IPS-18a (cell line): ENCODE measurements around the gene SMAD4.

Source experiments
- H3K27ac ChIP-seq: one replicate; pipeline ENCODE4 v1.5.1; 2013; ENCODE audit warnings: low read length
- H3K27me3 ChIP-seq: one replicate; pipeline ENCODE4 v1.6.1; 2013; ENCODE audit warnings: mild to moderate bottlenecking, low read length; ENCODE audit not compliant: control insufficient read depth, insufficient read depth
- H3K36me3 ChIP-seq: one replicate; pipeline ENCODE4 v1.6.1; 2013; ENCODE audit warnings: low read depth, low read length; ENCODE audit not compliant: control insufficient read depth
- H3K4me1 ChIP-seq: one replicate; pipeline ENCODE4 v1.6.1; 2013; ENCODE audit warnings: low read depth, low read length; ENCODE audit not compliant: control insufficient read depth
- H3K4me3 ChIP-seq: one replicate; pipeline ENCODE4 v1.5.1; 2013; ENCODE audit warnings: low read length
- H3K9ac ChIP-seq: one replicate; pipeline ENCODE4 v1.6.1; 2013; ENCODE audit warnings: mild to moderate bottlenecking, low read length, moderate library complexity
- H3K9me3 ChIP-seq: one replicate; pipeline ENCODE4 v1.6.1; 2013; ENCODE audit warnings: low read depth, low read length; ENCODE audit not compliant: control insufficient read depth

Gene SMAD4

GRCh38 chr18:51028201-51028805, 1.7 kb upstream of the SMAD4 start:
- H3K27me3 ChIP-seq, result no peaks in the 10 kb centered on the region
- H3K4me1 ChIP-seq, result peaks cover 41% of the 10 kb centered on the region
- H3K36me3 ChIP-seq, result peaks cover 1% of the 10 kb centered on the region
- H3K27ac ChIP-seq, result no peak overlapping the region
- no peak overlapping the region for H3K9ac ChIP-seq
- no peaks in the 10 kb centered on the region for H3K9me3 ChIP-seq
- peak overlapping the region; percentile 77 for H3K4me3 ChIP-seq

- Histone ChIP-seq H3K9me3 (no peaks in the 10 kb centered on the region), H3K9ac (peak overlapping the region; percentile 70), H3K27me3 (no peaks in the 10 kb centered on the region), H3K4me3 (peak overlapping the region; percentile 77), H3K36me3 (peaks cover 5% of the 10 kb centered on the region), H3K27ac (peak overlapping the region; percentile 55), H3K4me1 (peaks cover 46% of the 10 kb centered on the region)
Measured at GRCh38 chr18:51029378-51029693, 677 bp upstream of the SMAD4 start.

DNA sequence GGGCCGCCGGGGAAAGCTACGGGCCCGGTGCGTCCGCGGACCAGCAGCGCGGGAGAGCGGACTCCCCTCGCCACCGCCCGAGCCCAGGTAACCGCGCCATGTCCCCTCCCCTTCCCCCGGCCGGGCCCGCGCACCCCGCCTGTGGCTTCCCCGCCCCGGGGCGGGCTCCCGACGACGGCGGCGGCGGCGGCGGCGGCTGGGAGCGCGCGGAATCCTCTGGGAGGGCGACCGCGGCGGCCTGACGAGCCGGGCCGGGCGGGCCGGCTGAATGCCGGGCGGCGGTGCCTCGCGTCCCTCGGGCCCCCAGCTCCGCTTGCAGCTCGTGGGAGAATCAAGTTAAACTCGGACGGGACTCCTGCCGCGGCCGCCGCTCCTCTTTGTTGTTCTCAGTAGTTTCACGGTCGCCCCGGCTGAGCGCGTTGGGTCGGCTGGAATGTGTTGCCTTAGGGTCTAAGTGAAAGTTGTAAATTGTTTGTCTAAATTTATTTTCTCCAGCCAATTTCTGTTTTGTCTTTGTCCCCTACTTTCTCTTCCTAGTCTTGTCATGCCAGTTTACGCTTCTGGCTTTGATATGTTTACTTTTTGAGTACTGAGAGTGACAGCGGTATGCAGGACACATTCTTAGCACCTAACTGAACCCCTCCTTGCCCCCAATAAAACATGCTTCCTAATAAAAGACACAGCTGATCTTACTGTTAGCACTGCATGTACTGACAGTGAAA, 685 bp downstream of the SMAD4 start:
- H3K27me3 ChIP-seq, result no peaks in the 10 kb centered on the region
- H3K36me3 ChIP-seq, result peaks cover 5% of the 10 kb centered on the region
- peak overlapping the region; percentile 49 for H3K27ac ChIP-seq
- H3K9ac ChIP-seq, result peak overlapping the region; percentile 78
- no peaks in the 10 kb centered on the region for H3K9me3 ChIP-seq
- H3K4me3 ChIP-seq, result peak overlapping the region; percentile 97
- peaks cover 46% of the 10 kb centered on the region for H3K4me1 ChIP-seq

GRCh38 chr18:51032193-51032592, 2.2 kb downstream of the SMAD4 start:
- Histone ChIP-seq H3K27me3 (no peaks in the 10 kb centered on the region), H3K4me1 (peaks cover 48% of the 10 kb centered on the region), H3K9me3 (no peaks in the 10 kb centered on the region), H3K36me3 (peaks cover 5% of the 10 kb centered on the region), H3K27ac (no peak overlapping the region), H3K4me3 (peak overlapping the region; percentile 97), H3K9ac (peak overlapping the region; percentile 78)

DNA sequence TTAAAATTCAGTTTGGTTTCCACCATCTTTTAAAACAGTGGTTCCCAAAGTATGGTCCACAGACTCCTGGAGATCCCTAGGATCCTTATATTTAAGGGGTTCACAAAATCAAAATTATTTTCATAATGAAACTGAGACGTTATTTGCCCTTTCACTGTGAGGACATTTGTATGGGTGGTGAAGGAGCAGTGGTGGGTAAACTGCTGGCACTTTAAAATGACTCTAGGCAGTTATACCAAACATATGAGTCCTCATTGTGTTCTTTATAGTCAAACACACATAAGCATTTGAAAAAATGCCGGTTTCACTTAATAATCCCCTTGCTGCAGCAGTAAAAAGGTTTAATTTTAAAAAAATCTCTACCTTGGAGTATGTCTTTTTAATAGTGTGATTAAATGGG, 7.2 kb downstream of the SMAD4 start:
- no peaks in the 10 kb centered on the region for H3K27me3 ChIP-seq
- peaks cover 33% of the 10 kb centered on the region for H3K4me1 ChIP-seq
- no peaks in the 10 kb centered on the region for H3K9me3 ChIP-seq
- no peak overlapping the region for H3K4me3 ChIP-seq
- H3K27ac ChIP-seq, result no peak overlapping the region
- H3K36me3 ChIP-seq, result peaks cover 5% of the 10 kb centered on the region
- H3K9ac ChIP-seq, result no peak overlapping the region

- Histone ChIP-seq H3K4me3 (no peak overlapping the region), H3K27me3 (no peaks in the 10 kb centered on the region), H3K4me1 (peaks cover 34% of the 10 kb centered on the region), H3K36me3 (peaks cover 5% of the 10 kb centered on the region), H3K9ac (no peak overlapping the region), H3K27ac (no peak overlapping the region), H3K9me3 (no peaks in the 10 kb centered on the region)
Measured at GRCh38 chr18:51038110-51038509, 8.1 kb downstream of the SMAD4 start.

DNA sequence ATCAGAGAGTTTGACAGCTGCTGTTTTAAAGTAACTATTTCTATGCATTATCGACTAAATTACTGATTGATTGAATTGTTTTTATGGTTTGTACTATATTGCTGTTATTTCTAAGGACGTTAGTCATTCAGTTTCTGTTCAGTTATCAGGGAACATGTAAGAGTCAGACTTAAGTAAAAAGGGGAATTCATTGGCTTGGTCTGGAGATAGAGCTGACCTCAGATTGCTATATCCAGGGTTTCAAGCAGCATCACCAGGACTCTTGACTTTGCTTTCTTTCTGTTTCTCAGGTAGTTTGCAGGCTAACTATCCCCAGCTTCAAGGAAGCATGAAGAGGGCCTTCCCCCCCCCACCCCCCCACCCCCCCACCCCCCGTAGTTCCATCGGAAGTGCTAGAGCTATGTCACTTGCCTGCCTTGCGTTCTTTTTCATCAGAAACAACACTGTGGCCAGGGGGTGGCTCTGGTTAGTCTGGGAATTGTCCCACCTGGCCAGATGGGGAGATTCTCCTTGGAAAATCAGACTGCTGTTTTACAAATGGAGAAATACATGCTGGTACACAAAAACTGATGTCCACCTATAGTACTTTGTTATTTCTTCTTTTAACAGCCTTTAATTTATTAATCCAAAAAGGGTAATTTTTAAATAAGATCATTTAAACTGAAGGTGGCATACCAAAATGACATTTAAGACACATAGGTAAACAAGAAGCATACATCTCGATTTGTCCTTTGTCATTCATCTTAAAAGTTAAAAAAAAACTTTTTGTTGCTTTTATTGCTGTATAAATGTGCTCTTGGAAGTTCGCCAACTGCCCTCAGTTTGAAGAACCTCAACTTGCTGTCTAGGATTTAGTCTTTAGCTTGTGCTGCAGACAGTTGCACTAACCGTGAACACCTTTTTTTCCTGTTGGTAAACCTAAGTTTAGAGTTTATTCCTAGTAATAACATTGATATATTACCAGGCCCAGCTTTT, 9.4 kb downstream of the SMAD4 start:
- Histone ChIP-seq H3K9ac (no peak overlapping the region), H3K36me3 (no peaks in the 10 kb centered on the region), H3K4me1 (peaks cover 32% of the 10 kb centered on the region), H3K27ac (no peak overlapping the region), H3K9me3 (no peaks in the 10 kb centered on the region), H3K4me3 (no peak overlapping the region), H3K27me3 (no peaks in the 10 kb centered on the region)

DNA sequence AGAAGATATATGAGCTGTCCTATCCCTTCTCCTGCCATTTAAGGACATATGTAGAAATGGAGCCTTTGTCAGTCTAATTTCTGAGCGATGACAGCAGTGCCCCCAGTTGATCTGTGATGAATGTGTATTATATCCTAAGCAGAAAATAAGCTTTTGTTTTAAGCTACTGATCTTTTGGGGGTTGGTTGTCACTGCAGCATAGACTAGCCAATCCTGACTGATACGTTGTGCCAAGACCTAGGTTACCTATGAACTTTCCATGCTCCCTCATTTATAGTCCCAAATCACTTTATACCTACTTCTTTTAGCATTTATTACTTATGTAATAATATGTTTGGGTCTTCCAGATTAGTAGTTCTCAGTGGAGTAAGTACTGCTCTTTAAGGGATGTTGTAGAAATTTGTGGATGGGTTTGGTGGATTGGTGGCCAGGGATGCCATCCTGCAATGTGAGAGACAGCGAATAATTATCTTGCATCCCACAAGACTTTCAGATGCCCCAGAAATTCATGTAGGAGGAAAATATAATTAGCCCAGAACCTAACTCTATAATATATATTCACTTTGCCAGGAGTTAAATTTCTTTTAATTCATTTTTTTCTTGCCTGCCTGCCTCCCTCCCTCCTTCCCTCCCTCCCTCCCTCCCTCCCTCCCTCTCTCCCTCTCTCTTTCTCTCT, 11.8 kb downstream of the SMAD4 start:
- Histone ChIP-seq H3K27me3 (no peaks in the 10 kb centered on the region), H3K27ac (no peak overlapping the region), H3K9ac (no peak overlapping the region), H3K4me1 (peaks cover 50% of the 10 kb centered on the region), H3K9me3 (no peaks in the 10 kb centered on the region), H3K36me3 (no peaks in the 10 kb centered on the region), H3K4me3 (no peak overlapping the region)

DNA sequence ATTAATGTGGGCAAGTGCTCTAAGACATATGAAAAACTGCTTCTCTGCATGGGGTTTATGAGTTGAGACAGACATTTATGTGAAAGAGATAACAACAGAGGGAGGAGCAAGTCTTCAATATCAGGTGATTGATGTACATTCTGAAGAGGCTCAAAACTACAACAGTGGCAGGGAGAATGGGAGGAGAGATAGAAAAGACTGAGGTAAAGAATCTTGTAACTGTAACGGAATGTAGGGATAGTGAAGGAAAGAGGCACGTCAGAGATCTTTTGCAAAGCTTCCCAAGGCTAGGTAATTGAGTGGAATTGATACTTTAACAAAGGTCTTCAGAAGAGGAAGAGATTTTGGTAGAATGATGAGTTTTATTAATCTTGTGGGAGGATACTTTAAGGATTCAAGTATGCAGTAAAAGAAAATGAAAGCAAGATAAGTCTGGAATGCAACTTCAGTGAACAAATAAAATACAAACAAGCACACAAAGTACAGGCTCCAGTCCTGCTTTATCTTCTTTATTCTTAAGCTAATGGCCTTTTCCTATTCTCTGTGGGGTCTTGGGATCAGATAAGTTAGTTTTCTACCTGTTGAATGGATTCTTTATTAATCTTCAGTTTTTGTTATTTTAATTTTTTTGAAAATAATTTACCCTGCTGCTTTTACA, 15.0 kb downstream of the SMAD4 start:
- H3K27ac ChIP-seq, result peak overlapping the region; percentile 18
- H3K9ac ChIP-seq, result no peak overlapping the region
- H3K27me3 ChIP-seq, result no peaks in the 10 kb centered on the region
- peaks cover 43% of the 10 kb centered on the region for H3K4me1 ChIP-seq
- peak overlapping the region; percentile 31 for H3K4me3 ChIP-seq
- peaks cover 7% of the 10 kb centered on the region for H3K36me3 ChIP-seq
- no peaks in the 10 kb centered on the region for H3K9me3 ChIP-seq

GRCh38 chr18:51048190-51048589, 18.2 kb downstream of the SMAD4 start:
- Histone ChIP-seq H3K36me3 (peaks cover 20% of the 10 kb centered on the region), H3K9ac (no peak overlapping the region), H3K27me3 (no peaks in the 10 kb centered on the region), H3K27ac (no peak overlapping the region), H3K9me3 (no peaks in the 10 kb centered on the region), H3K4me3 (no peak overlapping the region), H3K4me1 (peaks cover 35% of the 10 kb centered on the region)

DNA sequence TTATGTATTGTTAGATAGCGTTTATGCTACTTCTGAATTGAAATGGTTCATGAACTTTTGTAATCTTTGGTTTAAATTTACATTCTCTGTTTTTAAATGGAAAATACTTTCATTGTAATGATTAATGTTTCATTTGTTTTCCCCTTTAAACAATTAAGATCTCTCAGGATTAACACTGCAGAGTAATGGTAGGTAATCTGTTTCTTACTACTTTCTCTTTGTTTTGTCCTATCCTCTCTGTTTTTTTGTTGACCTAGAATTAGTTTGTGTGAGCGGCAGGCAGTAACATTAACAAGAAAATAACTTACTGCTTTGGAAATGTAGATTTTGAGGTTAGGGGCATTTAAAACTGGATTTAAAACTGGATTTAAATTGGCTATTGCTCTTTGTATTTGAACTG, 19.1 kb downstream of the SMAD4 start:
- Histone ChIP-seq H3K27ac (peak overlapping the region; percentile 73), H3K27me3 (no peaks in the 10 kb centered on the region), H3K9me3 (no peaks in the 10 kb centered on the region), H3K9ac (peak overlapping the region; percentile 17), H3K4me1 (peaks cover 31% of the 10 kb centered on the region), H3K4me3 (peak overlapping the region; percentile 26), H3K36me3 (peaks cover 26% of the 10 kb centered on the region)
